Measurements from ENCODE around the gene SERF2. TPM values are rescaled to one million over a fixed set of nuclear protein-coding genes. Genes with fewer than 3 reads are reported as not detected.
A peak's percentile ranks its signal among the peaks of the same experiment; 100 is the strongest.

The SERF2 gene
- total RNA-seq, 4 donors from 2014 or later: 790 to 927 (median 897) TPM

GRCh38 chr15:43776101-43776717 is 15.9 kb upstream of the SERF2 start:
- TF ChIP-seq CTCF (IDR thresholded peaks at IDR 0.05): no peak
- DNase-seq (ENCODE audit: low spot score) (no peak), ATAC-seq (ENCODE audit: low FRiP score) (peak; percentile 16)

- ATAC-seq (ENCODE audit: low FRiP score) (peak; percentile 72), DNase-seq (ENCODE audit: low spot score) (no peak)
- TF ChIP-seq CTCF (IDR thresholded peaks at IDR 0.05): no peak
These were observed 15.3 kb upstream of the SERF2 start, which contains the start of gene ELL3 for GRCh38 chr15:43776718-43777266. Gene ELL3, minus strand, starts transcription at chr15:43776966. Its CDS starts 65 bp downstream, at chr15:43776901.

GRCh38 chr15:43777267-43777914 is 14.7 kb upstream of the SERF2 start:
- ATAC-seq (ENCODE audit: low FRiP score) (peak; percentile 90), DNase-seq (ENCODE audit: low spot score) (peak; percentile 59)
- TF ChIP-seq CTCF (IDR thresholded peaks at IDR 0.05): peak in 1 of 3 donors; percentile 57

GRCh38 chr15:43779016-43779415 is 13.1 kb upstream of the SERF2 start:
- ATAC-seq (ENCODE audit: low FRiP score) (no peak), DNase-seq (ENCODE audit: low spot score) (no peak)
- no peak for TF ChIP-seq CTCF (IDR thresholded peaks at IDR 0.05)

- TF ChIP-seq CTCF (IDR thresholded peaks at IDR 0.05): no peak
- no peak for ATAC-seq (ENCODE audit: low FRiP score)
These were observed 2.7 kb upstream of the SERF2 start for GRCh38 chr15:43789409-43789808.

GRCh38 chr15:43792761-43793476 is 799 bp downstream of the SERF2 start:
- DNase-seq (ENCODE audit: low spot score): no peak
- no peak for TF ChIP-seq CTCF (IDR thresholded peaks at IDR 0.05)
- no peak for ATAC-seq (ENCODE audit: low FRiP score)

More at GRCh38 chr15:43789409-43789808, 2.7 kb upstream of the SERF2 start:
- DNase-seq (ENCODE audit: low spot score): no peak
